Prostate gland (tissue), 2 donors: ENCODE data around the gene PLEKHH3. TPM values are rescaled to one million over a fixed set of nuclear protein-coding genes. Genes with fewer than 3 reads are reported as not detected.

Source experiments
- DNase-seq: peaks from one replicate; pipeline ENCODE4 v3.0.0-alpha.2; 2019; ENCODE audit warnings: low spot score
- H3K27ac ChIP-seq, 2 donors: fragments of 200-600 bp; sonication (generic); 2 replicates each; pipeline ENCODE4 v1.5.1; 2017 to 2019
- H3K27me3 ChIP-seq: fragments of 200-600 bp; sonication (generic); replicated peaks from 2 replicates; pipeline ENCODE4 v1.5.1; 2019; ENCODE audit not compliant: insufficient read depth
- H3K36me3 ChIP-seq, 2 donors: fragments of 200-600 bp; sonication (generic); 1 replicate in 1 of 2; 2 replicates in 1 of 2; pipeline versions ENCODE4 v1.5.1 to v1.8.1; 2017 to 2019
- H3K4me1 ChIP-seq: fragments of 200-600 bp; sonication (generic); replicated peaks from 2 replicates; pipeline ENCODE4 v1.5.1; 2019
- H3K4me3 ChIP-seq, 2 donors: fragments of 200-600 bp; sonication (generic); 2 replicates each; pipeline ENCODE4 v1.5.1; 2017 to 2019
- H3K9me3 ChIP-seq: fragments of 200-600 bp; sonication (generic); 2 replicates; pipeline ENCODE4 v1.5.1; 2017
- CTCF ChIP-seq, 4 experiments: fragments of 200-600 bp in 2 of 4; fragments of 450-650 bp in 2 of 4; sonication (generic) in 2 of 4; IDR thresholded peaks; 1 replicate in 3 of 4; 2 replicates in 1 of 4; pipeline ENCODE4 v1.5.1; 2016 to 2019; ENCODE audit warnings: antibody characterized with exemption in 4 of 4, mild to moderate bottlenecking in 2 of 4, moderate library complexity in 2 of 4
- POLR2A ChIP-seq: fragments of 450-650 bp; IDR thresholded peaks from one replicate; pipeline ENCODE4 v1.6.1; 2016; ENCODE audit warnings: antibody characterized with exemption, mild to moderate bottlenecking
- POLR2AphosphoS5 ChIP-seq: sonication (generic); formaldehyde crosslinking; IDR thresholded peaks from one replicate; pipeline ENCODE4 v1.6.1; 2017; ENCODE audit warnings: antibody characterized with exemption
- WGBS: methylation state at CpG from one replicate; pipeline ENCODE4 v1.1.5; 2018; 5-methylcytosine and 5-hydroxymethylcytosine counted together
- intact Hi-C: fragments of 100-400 bp; cut with DNase I; formaldehyde crosslinking; loops from one replicate; pipeline ENCODE4 v1.14.2; 2022
- total RNA-seq, 2 donors: library from RNA; depleted of rRNA; stranded (reverse); fragments of >200 nt; gene quantifications; one replicate each; pipeline ENCODE4 v1.1.0, GENCODE V29; 2016

PLEKHH3 gene
- total RNA-seq, 2 donors from 2014 or later, result 87.4 to 102 TPM

- Histone ChIP-seq H3K9me3 (no peaks in the 10 kb centered on the region), H3K4me1 (peaks cover 9% of the 10 kb centered on the region), H3K27me3 (no peaks in the 10 kb centered on the region), H3K36me3 (no peaks in the 10 kb centered on the region), H3K4me3 (peak overlapping the region; percentile 20 to 25), H3K27ac (peak overlapping the region; percentile 98)
- peak; percentile 78 for DNase-seq
- 7% methylated on average over 43 of the region's 78 CpGs for WGBS
- intact Hi-C loops, result loop anchor here (5.0 to 10.0 kb wide), 2 partner anchors 72 to 255 kb away; partner anchors contain the start of genes CAVIN1, RETREG3 and TUBG1
- TF ChIP-seq CTCF (IDR thresholded peaks at IDR 0.05), result peak; percentile 86 to 98 (median 96)
- peak; percentile 57 for TF ChIP-seq POLR2AphosphoS5
- peak; percentile 43 for TF ChIP-seq POLR2A
Measured at GRCh38 chr17:42679492-42680330, 2.9 kb upstream of the PLEKHH3 start.

GRCh38 chr17:42678951-42679491, 2.2 kb upstream of the PLEKHH3 start:
- Histone ChIP-seq H3K27ac (peak overlapping the region; percentile 98), H3K4me1 (peaks cover 11% of the 10 kb centered on the region), H3K27me3 (no peaks in the 10 kb centered on the region), H3K4me3 (peak overlapping the region; percentile 20 to 72), H3K36me3 (no peaks in the 10 kb centered on the region), H3K9me3 (no peaks in the 10 kb centered on the region)
- DNase-seq, result peak; percentile 24
- no peak for TF ChIP-seq POLR2A
- no peak for TF ChIP-seq CTCF (IDR thresholded peaks at IDR 0.05)
- no peak for TF ChIP-seq POLR2AphosphoS5
- 3% methylated on average over 18 of the region's 18 CpGs for WGBS
- intact Hi-C loops, result loop anchor here (1.0 to 10.0 kb wide), 3 partner anchors 72 to 254 kb away; partner anchors contain the start of genes CAVIN1, RETREG3 and TUBG1

GRCh38 chr17:42677921-42678781, 1.4 kb upstream of the PLEKHH3 start:
- under 1% methylated on average over 49 of the region's 53 CpGs for WGBS
- Histone ChIP-seq H3K27me3 (no peaks in the 10 kb centered on the region), H3K4me3 (peak overlapping the region; percentile 62 to 72), H3K4me1 (peaks cover 19% of the 10 kb centered on the region), H3K27ac (peak overlapping the region; percentile 98), H3K36me3 (no peaks in the 10 kb centered on the region), H3K9me3 (no peaks in the 10 kb centered on the region)
- peak; percentile 70 for DNase-seq
- intact Hi-C loops, result loop anchor here (1.0 to 10.0 kb wide), 3 partner anchors 71 to 253 kb away; partner anchors contain the start of genes CAVIN1, RETREG3 and TUBG1
- TF ChIP-seq POLR2A, result peak; percentile 39
- peak; percentile 20 for TF ChIP-seq POLR2AphosphoS5
- TF ChIP-seq CTCF (IDR thresholded peaks at IDR 0.05), result peak in 1 of 4 experiments; percentile 21

- 2% methylated on average over 31 of the region's 33 CpGs for WGBS
- Histone ChIP-seq H3K4me1 (peaks cover 11% of the 10 kb centered on the region), H3K36me3 (no peaks in the 10 kb centered on the region), H3K27ac (peak overlapping the region; percentile 98), H3K4me3 (peak overlapping the region; percentile 62 to 72), H3K9me3 (no peaks in the 10 kb centered on the region), H3K27me3 (no peaks in the 10 kb centered on the region)
- DNase-seq, result peak; percentile 100
- TF ChIP-seq POLR2A, result no peak
- TF ChIP-seq POLR2AphosphoS5, result peak; percentile 95
- TF ChIP-seq CTCF (IDR thresholded peaks at IDR 0.05), result no peak
- intact Hi-C loops, result loop anchor here (5.0 to 10.0 kb wide), 2 partner anchors 70 to 252 kb away; partner anchors contain the start of genes CAVIN1, RETREG3 and TUBG1
Measured at GRCh38 chr17:42677012-42677857, 441 bp upstream of the PLEKHH3 start.
